Adrenal gland (tissue), 12 donors: ENCODE results near the gene RBMS1. TPM values are rescaled to one million over a fixed set of nuclear protein-coding genes. Genes with fewer than 3 reads are reported as not detected.

Experiments
- DNase-seq, 7 donors: peaks; one replicate each; pipeline ENCODE4 v3.0.0-alpha.2; 2019 to 2020
- H3K27ac ChIP-seq, 5 donors: fragments of 200-600 bp; sonication (generic) in 4 of 5; 1 replicate in 3 of 5; 2 replicates in 2 of 5; pipeline versions ENCODE4 v1.5.1 to v1.8.0; 2016 to 2020; ENCODE audit warnings: mild to moderate bottlenecking in 1 of 5
- H3K27me3 ChIP-seq: fragments of 200-600 bp; 2 replicates; pipeline ENCODE4 v1.8.0; 2021
- H3K36me3 ChIP-seq, 2 donors: fragments of 200-600 bp; replicated peaks in 1 of 2; 1 replicate in 1 of 2; 2 replicates in 1 of 2; pipeline versions ENCODE4 v1.5.1 to v1.8.0; 2018 to 2022
- H3K4me1 ChIP-seq, 2 donors: fragments of 200-600 bp; replicated peaks in 1 of 2; 1 replicate in 1 of 2; 2 replicates in 1 of 2; pipeline versions ENCODE4 v1.5.1 to v1.8.0; 2018 to 2021
- H3K4me3 ChIP-seq, 4 donors: fragments of 200-600 bp; sonication (generic) in 3 of 4; one replicate each; pipeline ENCODE4 v1.5.1; 2016 to 2018
- H3K9me3 ChIP-seq, 3 donors: fragments of 200-600 bp; sonication (generic) in 1 of 3; replicated peaks in 1 of 3; 1 replicate in 2 of 3; 2 replicates in 1 of 3; pipeline versions ENCODE4 v1.5.1 to v1.8.0; 2016 to 2021
- CTCF ChIP-seq, 6 experiments: fragments of 450-650 bp in 4 of 6; fragments of 200-600 bp in 2 of 6; sonication (generic) in 1 of 6; IDR thresholded peaks; 1 replicate in 5 of 6; 2 replicates in 1 of 6; pipeline versions ENCODE4 v1.5.1 to v1.8.0; 2016 to 2021; ENCODE audit warnings: antibody characterized with exemption in 6 of 6, mild to moderate bottlenecking in 2 of 6, moderate library complexity in 1 of 6
- POLR2A ChIP-seq, 2 donors: fragments of 450-650 bp; IDR thresholded peaks; one replicate each; pipeline ENCODE4 v1.6.1; 2017; ENCODE audit warnings: antibody characterized with exemption in 2 of 2, mild to moderate bottlenecking in 2 of 2, moderate library complexity in 1 of 2
- WGBS, 4 donors: extraction: QIAGEN DNeasy Blood & Tissue Kit in 2 of 4; methylation state at CpG; one replicate each; pipeline versions ENCODE4 v1.1.5 to v1.1.7; 2013 to 2017; 5-methylcytosine and 5-hydroxymethylcytosine counted together
- intact Hi-C, 2 donors: fragments of 100-400 bp; cut with DNase I; formaldehyde crosslinking; loops; one replicate each; pipeline versions ENCODE4 v1.14.1 to v1.15.0; 2022 to 2023
- polyA plus RNA-seq, 3 donors: library from polyadenylated mRNA; stranded (reverse); fragments of 200-250 nt in 2 of 3; fragments of 350-450 nt in 1 of 3; fragmentation: Illumina TruSeq in 1 of 3; extraction: RNeasy Lipid Tissue Mini Kit (QIAGEN cat#74804) in 1 of 3; gene quantifications; one replicate each; pipeline ENCODE4 v1.2.3, GENCODE V29; 2013 to 2014
- total RNA-seq, 9 donors: library from RNA; depleted of rRNA in 4 of 9; stranded (reverse); fragments of >200 nt in 4 of 9; fragments of 120-200 nt in 1 of 9; fragmentation: NEBNext Ultra II Directional in 1 of 9; extraction: Animal tissue kit (Norgen Biotek cat#: 25700) in 1 of 9; gene quantifications; one replicate each; pipeline versions ENCODE4 v1.1.0 to v1.2.4, GENCODE V29; 2013 to 2023
- donor health status: healthy with polysubstance abuse.
- donor health status: Bipolar disorder and iron deficiency.
- donor health status: DM: yes; HTN: yes; CAD: no.
- donor health status: DM: no; HTN: no; CAD: no.
- donor health status: DM: no; HTN: no; CAD: no.
- donor health status: DM: yes; HTN: yes; CAD: no.

RBMS1 gene
- total and polyA plus RNA-seq, 12 donors = 24.2 to 62.1 (median 37.1) TPM

- 86 to 88% (median 86%) methylated on average over 8 of the region's 8 CpGs for WGBS, 4 donors
- no peak overlapping the region for H3K4me3 ChIP-seq
- no peak for DNase-seq
- peak overlapping the region in 1 of 5 donors; percentile 3 for H3K27ac ChIP-seq
- no peak for TF ChIP-seq POLR2A (IDR thresholded peaks at IDR 0.05)
- no peak for TF ChIP-seq CTCF (IDR thresholded peaks at IDR 0.05)
- no peaks in the 10 kb centered on the region for H3K9me3 ChIP-seq
- H3K27me3 ChIP-seq = no peaks in the 10 kb centered on the region
- intact Hi-C loops = no loop called here
- H3K36me3 ChIP-seq = no peaks in the 10 kb centered on the region
- peaks cover 0 to 30% of the 10 kb centered on the region in 2 donors for H3K4me1 ChIP-seq
Observed at GRCh38 chr2:160484859-160485520, 8.6 kb downstream of the RBMS1 start.

GRCh38 chr2:160482673-160483072, 10.9 kb downstream of the RBMS1 start:
- H3K4me1 ChIP-seq = peaks cover 0 to 24% of the 10 kb centered on the region in 2 donors

GRCh38 chr2:160479269-160479668, 14.3 kb downstream of the RBMS1 start:
- DNase-seq = no peak
- TF ChIP-seq POLR2A (IDR thresholded peaks at IDR 0.05) (no peak), CTCF (IDR thresholded peaks at IDR 0.05) (no peak)
- H3K27me3 ChIP-seq = no peaks in the 10 kb centered on the region
- H3K4me3 ChIP-seq = no peak overlapping the region
- peak overlapping the region in 1 of 5 donors; percentile 20 for H3K27ac ChIP-seq
- WGBS, 4 donors = 94 to 97% (median 96%) methylated on average over 3 of the region's 3 CpGs
- no peaks in the 10 kb centered on the region for H3K9me3 ChIP-seq
- no peaks in the 10 kb centered on the region for H3K36me3 ChIP-seq
- peaks cover 0 to 17% of the 10 kb centered on the region in 2 donors for H3K4me1 ChIP-seq
- intact Hi-C loops = no loop called here

More at GRCh38 chr2:160482673-160483072, 10.9 kb downstream of the RBMS1 start:
- Histone ChIP-seq H3K9me3 (no peaks in the 10 kb centered on the region), H3K4me3 (no peak overlapping the region), H3K36me3 (no peaks in the 10 kb centered on the region), H3K27ac (no peak overlapping the region), H3K27me3 (no peaks in the 10 kb centered on the region)
- intact Hi-C loops = no loop called here
- no peak for TF ChIP-seq POLR2A (IDR thresholded peaks at IDR 0.05)
- no peak for TF ChIP-seq CTCF (IDR thresholded peaks at IDR 0.05)
- WGBS, 4 donors = 41 to 48% (median 44%) methylated on average over 2 of the region's 2 CpGs
- DNase-seq = no peak

- H3K27ac ChIP-seq = peak overlapping the region in 1 of 5 donors; percentile 20
- no peak overlapping the region for H3K4me3 ChIP-seq
- peaks cover 0 to 4% (median 0%) of the 10 kb centered on the region in 3 donors for H3K9me3 ChIP-seq
- no peaks in the 10 kb centered on the region for H3K27me3 ChIP-seq
- DNase-seq = no peak
- no peak for TF ChIP-seq CTCF (IDR thresholded peaks at IDR 0.05)
- TF ChIP-seq POLR2A (IDR thresholded peaks at IDR 0.05) = no peak
- H3K4me1 ChIP-seq = peaks cover 0 to 18% of the 10 kb centered on the region in 2 donors
- no peaks in the 10 kb centered on the region for H3K36me3 ChIP-seq
- 87 to 91% (median 89%) methylated on average over 6 of the region's 6 CpGs for WGBS, 4 donors
- intact Hi-C loops = no loop called here
Observed at GRCh38 chr2:160478660-160479059, 14.9 kb downstream of the RBMS1 start.
